CD4-positive, alpha-beta T cell treated with Interleukin-6 for 4 hours (primary cell): ENCODE results near the gene PTF1A.

ENCODE experiments used
- DNase-seq: peaks from one replicate; pipeline ENCODE4 v3.0.0-alpha.2; 2020; ENCODE audit warnings: mixed read lengths

PTF1A gene

GRCh38 chr10:23187155-23187554, 5.0 kb upstream of the PTF1A start:
- no peak for DNase-seq

- no peak for DNase-seq
Observed at GRCh38 chr10:23189024-23189423, 3.1 kb upstream of the PTF1A start.

DNA sequence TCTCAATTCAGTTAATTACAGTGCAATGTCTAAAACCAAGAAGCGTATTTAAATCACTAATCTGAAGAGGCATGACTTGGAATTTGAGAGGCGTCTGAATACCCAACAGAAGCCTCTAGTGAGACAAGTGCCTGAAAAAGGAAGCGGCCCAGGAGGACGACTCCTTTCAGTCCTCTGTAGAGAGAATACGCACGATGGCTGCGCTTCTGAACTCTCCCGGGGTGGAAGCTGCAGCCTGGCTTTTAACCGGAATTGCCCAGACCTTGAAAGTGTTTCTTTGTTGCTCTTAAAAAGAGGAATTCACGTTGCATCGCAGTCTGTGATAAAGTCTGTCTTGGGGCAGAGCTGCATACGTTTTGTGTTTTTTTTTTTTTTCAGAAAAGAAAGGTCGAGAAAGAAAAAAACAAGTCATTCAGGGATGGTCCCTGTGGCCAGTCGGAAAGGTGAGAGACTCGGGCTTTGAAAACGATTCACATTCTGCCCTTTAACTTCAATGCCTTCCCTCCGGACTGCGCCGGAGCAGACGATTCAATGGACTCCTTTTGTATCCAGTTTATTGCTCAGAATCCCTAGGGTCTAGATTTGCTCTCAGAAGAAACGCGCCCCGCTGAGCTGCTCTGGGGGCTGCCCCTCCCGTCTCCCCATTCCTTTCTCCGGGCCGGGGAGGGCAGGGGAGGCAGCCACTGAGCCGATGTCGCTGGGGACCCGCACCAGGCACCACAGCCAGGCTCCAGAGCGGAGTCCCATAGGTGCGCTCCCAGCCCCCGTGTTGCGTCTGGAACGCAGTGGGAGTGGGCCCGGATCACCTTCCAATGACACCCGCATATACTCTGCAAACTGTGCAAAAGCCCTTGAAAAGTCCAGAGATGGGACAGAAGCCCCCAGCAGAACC, 994 bp upstream of the PTF1A start:
- no peak for DNase-seq

DNA sequence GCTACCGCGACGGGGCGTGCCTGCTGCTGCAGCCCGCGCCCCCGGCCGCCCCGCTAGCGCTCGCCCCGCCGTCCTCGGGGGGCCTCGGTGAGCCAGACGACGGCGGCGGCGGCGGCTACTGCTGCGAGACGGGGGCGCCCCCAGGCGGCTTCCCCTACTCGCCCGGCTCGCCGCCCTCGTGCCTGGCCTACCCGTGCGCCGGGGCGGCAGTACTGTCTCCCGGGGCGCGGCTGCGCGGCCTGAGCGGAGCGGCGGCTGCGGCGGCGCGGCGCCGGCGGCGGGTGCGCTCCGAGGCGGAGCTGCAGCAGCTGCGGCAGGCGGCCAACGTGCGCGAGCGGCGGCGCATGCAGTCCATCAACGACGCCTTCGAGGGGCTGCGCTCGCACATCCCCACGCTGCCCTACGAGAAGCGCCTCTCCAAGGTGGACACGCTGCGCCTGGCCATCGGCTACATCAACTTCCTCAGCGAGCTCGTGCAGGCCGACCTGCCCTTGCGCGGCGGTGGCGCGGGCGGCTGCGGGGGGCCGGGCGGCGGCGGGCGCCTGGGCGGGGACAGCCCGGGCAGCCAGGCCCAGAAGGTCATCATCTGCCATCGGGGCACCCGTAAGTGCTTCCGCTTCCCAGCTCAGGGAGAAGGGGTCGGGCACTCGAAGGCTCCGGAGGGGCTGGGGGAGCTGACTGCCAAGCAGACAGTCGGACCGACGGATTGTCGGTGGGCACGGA, 761 bp downstream of the PTF1A start:
- no peak for DNase-seq

DNA sequence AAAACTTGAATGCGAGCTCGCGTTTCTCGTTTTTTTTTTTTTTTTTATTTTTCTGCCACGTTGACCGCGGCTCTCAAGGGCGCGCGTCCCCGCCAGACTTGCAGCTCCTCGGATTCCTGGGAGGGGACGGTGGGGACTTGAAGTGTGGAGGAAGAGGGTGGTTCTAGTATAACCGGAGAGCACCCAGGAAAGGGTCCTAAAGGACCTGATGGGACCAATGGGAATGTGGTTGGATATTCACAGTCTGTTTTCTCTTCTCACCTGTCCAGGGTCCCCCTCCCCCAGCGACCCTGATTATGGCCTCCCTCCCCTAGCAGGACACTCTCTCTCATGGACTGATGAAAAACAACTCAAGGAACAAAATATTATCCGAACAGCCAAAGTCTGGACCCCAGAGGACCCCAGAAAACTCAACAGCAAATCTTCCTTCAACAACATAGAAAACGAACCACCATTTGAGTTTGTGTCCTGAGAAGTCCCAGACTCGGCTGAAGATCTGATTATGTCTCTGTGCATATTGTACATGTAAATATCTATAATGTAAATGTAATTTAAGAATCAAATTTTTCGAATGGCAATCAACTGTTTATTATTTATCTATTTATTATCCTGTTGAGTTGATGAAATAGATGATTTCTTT, 1.4 kb downstream of the PTF1A start:
- DNase-seq = no peak

DNA sequence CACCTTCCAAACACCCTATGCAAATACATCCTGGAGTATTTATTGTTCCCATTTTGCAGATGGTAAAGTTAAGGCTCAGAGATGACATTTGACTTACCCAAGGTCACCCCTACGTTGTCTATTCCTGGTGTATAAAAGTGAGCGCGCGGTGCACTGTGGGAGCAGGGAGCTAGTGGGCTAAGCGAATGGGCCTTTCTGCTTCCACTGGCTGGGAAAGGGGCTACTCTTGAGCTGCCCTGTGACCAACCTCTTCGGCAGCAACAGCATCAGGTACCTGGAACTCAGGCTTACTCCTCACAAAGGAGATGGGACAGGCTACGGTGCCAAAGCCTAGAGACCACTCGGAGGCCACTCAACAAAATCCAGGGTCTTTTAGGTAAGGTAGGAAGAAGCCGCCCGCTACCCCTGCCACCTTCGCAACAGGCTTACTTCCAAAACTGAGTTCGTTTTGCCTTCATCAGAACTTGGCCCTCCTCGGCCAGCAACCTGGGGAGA, 2.4 kb downstream of the PTF1A start:
- DNase-seq = no peak

DNA sequence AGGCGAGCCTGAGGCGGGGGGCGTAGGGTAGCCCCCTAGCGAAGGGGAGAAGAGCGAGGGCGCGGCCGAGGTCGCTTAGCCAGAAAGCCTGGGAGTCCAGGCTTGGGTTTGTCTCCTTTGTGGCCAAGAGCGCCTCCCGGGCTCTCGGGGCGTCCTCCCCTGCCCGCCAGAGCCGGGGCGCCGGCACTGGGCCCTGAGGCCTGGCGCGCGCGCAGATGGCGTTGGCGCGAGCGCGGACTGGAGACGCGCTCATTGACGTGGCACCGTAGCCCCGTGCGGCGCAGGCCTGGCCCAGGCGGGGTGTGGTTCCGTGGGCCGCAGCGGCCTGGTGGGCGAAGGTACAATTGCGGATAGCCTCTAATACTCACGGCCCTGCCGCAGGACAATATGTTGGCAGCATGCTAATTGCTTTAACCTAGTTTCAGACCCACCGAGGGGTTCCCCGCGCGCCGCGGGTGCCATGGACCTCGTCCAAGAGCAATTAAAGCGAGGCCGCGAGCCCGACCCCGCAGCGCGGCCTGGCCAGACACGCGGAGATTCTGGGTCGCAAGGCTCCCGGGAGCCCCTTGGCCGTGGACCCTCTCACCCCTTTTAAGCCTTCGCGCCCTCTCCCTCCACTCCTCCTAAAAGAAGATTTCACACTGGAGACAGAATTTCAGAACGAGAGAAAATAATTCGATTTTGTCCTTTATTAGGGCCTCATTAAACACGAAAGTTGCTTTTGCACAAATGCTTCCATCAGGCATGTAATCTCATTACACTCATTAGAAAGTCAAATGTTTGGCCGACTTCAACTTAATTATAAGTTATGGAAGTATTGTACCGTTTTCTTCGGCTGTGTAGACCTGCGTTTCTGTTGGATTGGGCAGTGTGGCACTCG, 3.1 kb downstream of the PTF1A start:
- DNase-seq = no peak

DNA sequence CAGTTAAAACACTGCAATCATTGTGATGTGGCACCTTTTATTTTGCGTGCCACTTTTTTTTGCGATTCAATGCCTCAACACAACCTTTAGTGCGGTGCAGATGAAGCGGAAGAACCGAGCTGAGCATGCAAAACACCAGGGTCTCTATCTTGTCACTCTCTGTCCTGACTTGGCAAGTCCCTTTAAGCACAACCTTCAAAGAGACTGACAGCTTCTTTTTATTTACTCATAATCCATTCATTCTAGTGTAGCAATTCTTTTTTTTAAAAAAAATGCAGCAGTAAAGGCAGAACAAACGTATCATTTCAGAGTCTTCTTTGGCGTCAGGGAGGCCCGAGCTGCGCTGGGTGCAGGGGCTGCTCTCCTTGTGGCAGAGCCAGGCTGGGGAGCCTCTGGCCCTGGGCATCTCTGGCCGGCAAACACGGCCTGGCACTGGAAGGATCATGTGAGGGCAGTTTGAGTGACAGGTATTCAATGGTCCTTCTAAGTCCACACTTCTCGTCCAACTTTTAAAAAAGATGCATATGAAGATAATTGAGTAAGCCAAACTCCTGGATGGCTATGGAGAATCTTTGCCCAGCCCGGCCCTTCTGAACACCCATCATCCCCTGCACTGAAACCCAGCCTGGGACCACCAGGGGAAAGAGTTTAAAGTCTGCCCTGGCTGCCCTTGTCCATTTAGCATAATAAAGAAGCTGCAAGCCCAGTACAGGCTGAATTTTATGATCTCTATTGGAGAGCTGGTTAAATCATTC, 3.9 kb downstream of the PTF1A start:
- no peak for DNase-seq

DNA sequence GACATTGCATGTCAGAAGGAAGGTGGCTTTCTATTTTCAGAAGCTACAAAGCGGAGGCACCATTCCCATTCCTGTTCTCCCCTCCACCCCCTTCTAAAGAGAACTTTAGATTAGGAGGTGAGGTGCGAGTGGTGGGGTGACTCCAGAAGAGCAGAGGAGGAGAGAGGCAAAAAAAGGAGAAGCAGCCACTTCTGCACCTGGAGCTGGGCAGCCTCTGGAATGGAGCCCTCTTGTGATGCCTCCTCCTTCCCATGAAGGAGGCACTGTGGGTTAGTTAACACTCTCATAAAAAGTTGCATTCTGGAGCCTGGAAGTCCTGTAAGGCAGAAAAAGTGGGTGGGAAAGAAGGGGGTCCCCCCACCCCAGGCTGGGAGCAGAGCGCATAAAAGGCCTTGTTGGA, 4.8 kb downstream of the PTF1A start:
- no peak for DNase-seq

GRCh38 chr10:23197416-23197861, 5.3 kb downstream of the PTF1A start:
- DNase-seq = no peak

- DNase-seq = no peak
Observed at GRCh38 chr10:23198610-23198939, 6.5 kb downstream of the PTF1A start.

DNA sequence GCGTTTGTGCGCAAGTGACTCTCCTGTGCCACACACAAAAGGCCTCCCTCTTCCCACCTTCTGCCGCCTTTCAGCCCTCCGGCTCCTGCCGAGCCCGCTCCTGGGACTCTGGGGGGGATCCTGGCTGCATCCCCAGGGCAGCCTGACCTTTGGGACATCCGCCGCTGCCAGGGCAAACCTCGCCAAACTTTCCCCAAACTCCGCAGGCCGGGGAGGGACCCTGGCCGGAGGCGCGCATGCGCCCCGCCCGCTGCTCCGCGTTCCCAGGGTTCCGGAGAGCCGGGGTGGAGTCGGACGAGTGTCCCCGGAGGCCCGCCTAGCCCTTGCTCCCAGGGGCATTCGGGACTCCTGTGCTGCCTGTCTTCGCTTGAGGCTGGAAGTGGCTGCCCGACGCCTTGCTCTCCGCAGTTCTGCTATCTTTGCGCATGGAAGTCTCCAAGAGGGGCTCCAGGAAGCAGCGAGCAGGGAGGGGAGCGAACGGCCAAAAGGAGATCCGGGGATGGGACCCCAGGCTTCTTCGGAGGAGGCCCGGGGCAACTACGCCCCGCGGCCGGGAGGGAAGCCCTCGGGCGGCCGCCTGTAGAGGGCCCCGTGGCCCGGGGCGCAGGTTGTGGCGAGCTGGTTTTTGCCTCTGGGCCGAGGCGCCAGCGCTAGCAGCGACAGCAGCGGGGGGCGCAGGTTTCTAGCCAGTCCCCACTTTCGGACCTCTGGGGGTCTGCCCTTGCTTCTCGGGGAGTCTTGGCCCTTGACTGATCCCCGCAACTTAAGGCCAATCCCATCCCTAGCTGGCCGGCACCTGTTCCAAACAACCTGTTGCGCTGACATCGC, 7.0 kb downstream of the PTF1A start:
- DNase-seq = no peak

DNA sequence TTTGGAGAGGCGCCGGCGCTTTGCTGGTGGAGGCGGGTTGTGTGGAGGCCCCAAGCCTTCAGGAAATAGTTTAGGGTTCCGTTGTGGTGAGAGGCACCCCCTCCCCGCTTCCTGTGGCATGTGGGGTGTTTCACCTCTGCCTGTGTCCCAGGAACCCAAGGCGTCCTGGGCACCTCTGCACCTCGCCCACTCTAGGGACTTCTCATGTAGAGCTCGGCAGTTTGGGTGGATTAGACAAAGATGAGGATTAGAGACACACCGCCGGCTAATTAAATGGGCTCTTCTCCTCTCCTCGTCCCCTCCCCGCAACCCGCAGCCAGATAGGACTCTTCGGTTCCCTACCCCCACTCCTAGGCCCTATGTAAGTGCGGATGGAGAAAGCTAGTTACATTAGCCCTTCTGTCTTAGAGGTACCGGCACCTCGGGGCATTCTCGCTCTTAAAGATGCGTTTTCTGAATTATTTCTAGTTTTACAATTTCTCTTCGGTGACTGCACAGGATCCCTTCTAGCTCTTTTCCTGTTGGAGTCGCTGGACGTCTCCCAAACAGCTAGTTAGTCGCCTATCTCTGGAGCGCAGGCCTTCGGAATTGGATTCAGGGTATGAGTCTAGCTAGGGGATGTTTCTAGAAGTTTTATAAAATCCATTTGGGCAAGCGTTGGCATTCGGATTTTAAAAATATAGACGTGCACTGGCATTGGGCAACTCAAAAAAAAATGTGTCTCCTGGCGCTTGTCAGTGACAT, 7.8 kb downstream of the PTF1A start:
- no peak for DNase-seq

DNA sequence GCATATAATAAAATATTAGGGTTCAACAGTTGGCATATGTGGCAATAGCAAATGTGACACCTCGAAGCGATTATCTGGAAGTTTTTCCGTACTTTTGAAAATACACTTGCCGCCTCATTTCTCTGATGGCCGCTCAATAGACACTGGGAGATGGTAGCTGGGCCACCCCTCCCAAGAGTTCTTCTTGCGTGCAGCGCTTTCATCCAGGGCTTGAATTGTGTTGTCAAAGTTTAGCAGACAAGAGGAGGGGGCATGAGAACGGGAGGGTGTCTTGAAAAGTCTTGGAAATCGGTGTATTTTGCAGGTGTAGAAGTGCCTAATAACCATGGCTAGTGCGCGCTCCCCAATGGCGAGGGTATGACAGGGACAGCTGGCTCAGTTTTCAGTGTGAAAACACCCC, 8.5 kb downstream of the PTF1A start:
- DNase-seq = no peak

GRCh38 chr10:23200997-23201652, 9.0 kb downstream of the PTF1A start:
- no peak for DNase-seq

- no peak for DNase-seq
Observed at GRCh38 chr10:23201837-23202236, 9.7 kb downstream of the PTF1A start.

GRCh38 chr10:23202779-23203178, 10.7 kb downstream of the PTF1A start:
- DNase-seq = no peak

- no peak for DNase-seq
Observed at GRCh38 chr10:23203369-23204325, 11.5 kb downstream of the PTF1A start.
